Upper lobe of left lung (tissue), 6 donors: ENCODE measurements around the gene UBE4A. TPM values are rescaled to one million over a fixed set of nuclear protein-coding genes. Genes with fewer than 3 reads are reported as not detected.
A peak's percentile ranks its signal among the peaks of the same experiment; 100 is the strongest.

Experiments
- ATAC-seq, 2 donors: fragments of 200-7000 bp; cut with Tn5 transposase; one replicate each; pipeline ENCODE4 v1.9.1; 2022; ENCODE audit warnings: mild to moderate bottlenecking in 2 of 2, moderate library complexity in 2 of 2; ENCODE audit not compliant: low FRiP score in 2 of 2
- DNase-seq, 2 donors: peaks; one replicate each; pipeline ENCODE4 v3.0.0-alpha.2; 2019 to 2020
- H3K27ac ChIP-seq, 4 donors: fragments of 200-600 bp; sonication (generic); one replicate each; pipeline ENCODE4 v1.5.1; 2016 to 2019
- H3K27me3 ChIP-seq, 4 donors: fragments of 200-600 bp; sonication (generic); one replicate each; pipeline ENCODE4 v1.5.1; 2017 to 2019
- H3K36me3 ChIP-seq, 4 donors: fragments of 200-600 bp; sonication (generic); one replicate each; pipeline ENCODE4 v1.5.1; 2016 to 2019
- H3K4me1 ChIP-seq, 4 donors: fragments of 200-600 bp; sonication (generic); one replicate each; pipeline ENCODE4 v1.5.1; 2018 to 2019
- H3K4me3 ChIP-seq, 4 donors: fragments of 200-600 bp; sonication (generic); one replicate each; pipeline ENCODE4 v1.5.1; 2017 to 2019; ENCODE audit warnings: mild to moderate bottlenecking in 2 of 4, moderate library complexity in 1 of 4
- H3K9me3 ChIP-seq, 4 donors: fragments of 200-600 bp; sonication (generic); one replicate each; pipeline ENCODE4 v1.5.1; 2018 to 2019
- EP300 ChIP-seq, 4 donors: sonication (generic); formaldehyde crosslinking; IDR thresholded peaks; one replicate each; pipeline ENCODE4 v1.5.1; 2017; ENCODE audit warnings: antibody characterized with exemption in 4 of 4, control low read depth in 2 of 4
- POLR2A ChIP-seq, 4 donors: fragments of 450-650 bp; IDR thresholded peaks; one replicate each; pipeline ENCODE4 v1.5.1; 2016 to 2017; ENCODE audit warnings: antibody characterized with exemption in 4 of 4, mild to moderate bottlenecking in 2 of 4
- POLR2AphosphoS5 ChIP-seq, 2 donors: sonication (generic); formaldehyde crosslinking; IDR thresholded peaks; one replicate each; pipeline ENCODE4 v1.5.1; 2017; ENCODE audit warnings: antibody characterized with exemption in 2 of 2
- WGBS, 2 donors: methylation state at CpG; one replicate each; pipeline ENCODE4 v1.1.5; 2017 to 2018; 5-methylcytosine and 5-hydroxymethylcytosine counted together
- total RNA-seq, 6 donors: library from RNA; depleted of rRNA in 4 of 6; stranded (reverse); fragments of >200 nt in 4 of 6; gene quantifications; one replicate each; pipeline versions ENCODE4 v1.1.0 to v1.2.1, GENCODE V29; 2016 to 2021
- TF ChIP-seq, protein P1 (sequence below), 6 experiments: fragments of 450-650 bp in 4 of 6; fragments of 200-600 bp in 2 of 6; sonication (generic) in 2 of 6; IDR thresholded peaks; one replicate each; pipeline ENCODE4 v1.5.1; 2016 to 2019; ENCODE audit warnings: antibody characterized with exemption in 6 of 6
- donor health status: DM: no; HTN: no; CAD: no; lungs with moderate emphysema.
- donor health status: DM: no; HTN: yes; CAD: no; lungs with severe emphysema.

UBE4A gene
- total RNA-seq, 6 donors from 2014 or later = 22.5 to 49.2 (median 38.2) TPM

GRCh38 chr11:118312328-118312727 lies 47.1 kb upstream of the UBE4A start:
- WGBS, 2 donors = 89 to 100% methylated on average over 2 of the region's 2 CpGs
- Histone ChIP-seq H3K9me3 (no peaks in the 10 kb centered on the region), H3K4me1 (peaks cover 21 to 28% (median 25%) of the 10 kb centered on the region in 4 donors), H3K36me3 (no peaks in the 10 kb centered on the region), H3K27me3 (no peaks in the 10 kb centered on the region), H3K27ac (no peak overlapping the region), H3K4me3 (no peak overlapping the region)
- TF ChIP-seq POLR2A (IDR thresholded peaks at IDR 0.05) (no peak), EP300 (IDR thresholded peaks at IDR 0.05) (no peak), POLR2AphosphoS5 (IDR thresholded peaks at IDR 0.05) (no peak)
- TF ChIP-seq, protein P1, sequence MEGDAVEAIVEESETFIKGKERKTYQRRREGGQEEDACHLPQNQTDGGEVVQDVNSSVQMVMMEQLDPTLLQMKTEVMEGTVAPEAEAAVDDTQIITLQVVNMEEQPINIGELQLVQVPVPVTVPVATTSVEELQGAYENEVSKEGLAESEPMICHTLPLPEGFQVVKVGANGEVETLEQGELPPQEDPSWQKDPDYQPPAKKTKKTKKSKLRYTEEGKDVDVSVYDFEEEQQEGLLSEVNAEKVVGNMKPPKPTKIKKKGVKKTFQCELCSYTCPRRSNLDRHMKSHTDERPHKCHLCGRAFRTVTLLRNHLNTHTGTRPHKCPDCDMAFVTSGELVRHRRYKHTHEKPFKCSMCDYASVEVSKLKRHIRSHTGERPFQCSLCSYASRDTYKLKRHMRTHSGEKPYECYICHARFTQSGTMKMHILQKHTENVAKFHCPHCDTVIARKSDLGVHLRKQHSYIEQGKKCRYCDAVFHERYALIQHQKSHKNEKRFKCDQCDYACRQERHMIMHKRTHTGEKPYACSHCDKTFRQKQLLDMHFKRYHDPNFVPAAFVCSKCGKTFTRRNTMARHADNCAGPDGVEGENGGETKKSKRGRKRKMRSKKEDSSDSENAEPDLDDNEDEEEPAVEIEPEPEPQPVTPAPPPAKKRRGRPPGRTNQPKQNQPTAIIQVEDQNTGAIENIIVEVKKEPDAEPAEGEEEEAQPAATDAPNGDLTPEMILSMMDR (IDR thresholded peaks at IDR 0.05) = no peak
- ATAC-seq (no peak), DNase-seq (no peak)

DNA sequence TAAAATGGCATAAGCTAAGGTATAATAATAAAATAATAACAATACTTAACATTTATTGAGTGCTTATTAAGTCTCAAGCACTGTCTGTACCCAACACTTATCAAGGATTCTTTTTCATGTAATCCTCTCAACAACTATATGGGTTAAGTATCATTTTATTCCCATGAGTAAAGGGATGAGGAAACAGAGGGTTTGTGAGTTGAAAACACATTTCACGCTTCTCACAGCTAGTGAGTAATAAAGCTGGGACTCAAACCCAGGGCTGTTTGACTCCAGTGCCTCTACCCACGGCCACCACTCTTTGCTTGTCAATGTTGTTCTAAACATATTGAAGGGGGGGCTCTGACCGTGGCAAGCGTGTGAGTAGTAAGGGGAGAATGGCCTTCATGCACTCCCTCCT lies 46.2 kb upstream of the UBE4A start:
- Histone ChIP-seq H3K27me3 (no peaks in the 10 kb centered on the region), H3K27ac (no peak overlapping the region), H3K9me3 (no peaks in the 10 kb centered on the region), H3K4me3 (no peak overlapping the region), H3K36me3 (no peaks in the 10 kb centered on the region), H3K4me1 (peaks cover 24 to 32% (median 29%) of the 10 kb centered on the region in 4 donors)
- TF ChIP-seq, protein P1 (IDR thresholded peaks at IDR 0.05) = no peak
- no peak for TF ChIP-seq POLR2A (IDR thresholded peaks at IDR 0.05)
- TF ChIP-seq POLR2AphosphoS5 (IDR thresholded peaks at IDR 0.05) = no peak
- no peak for TF ChIP-seq EP300 (IDR thresholded peaks at IDR 0.05)
- ATAC-seq (no peak), DNase-seq (no peak)
- 64 to 74% methylated on average over 4 of the region's 4 CpGs for WGBS, 2 donors

DNA sequence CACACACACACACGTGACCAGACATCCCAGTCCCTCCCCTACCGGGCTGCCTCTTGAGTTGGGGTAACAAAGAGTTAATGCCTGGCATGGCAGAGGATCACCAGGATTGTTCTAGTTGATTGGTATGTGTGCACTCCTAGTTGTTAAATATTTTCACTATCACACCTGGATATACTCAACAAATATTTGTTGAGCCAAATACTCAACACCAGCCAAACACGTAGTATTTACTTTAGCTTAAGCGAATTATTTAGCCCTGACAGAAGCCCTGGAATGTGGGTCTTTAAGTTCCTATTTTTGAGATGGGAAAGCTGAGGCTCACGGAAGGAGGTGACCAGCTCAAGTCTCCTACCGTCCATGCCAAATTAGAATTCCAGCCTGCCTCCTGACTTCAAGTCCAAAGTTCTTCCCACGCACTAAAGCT lies 44.4 kb upstream of the UBE4A start:
- no peaks in the 10 kb centered on the region for H3K27me3 ChIP-seq
- ATAC-seq (no peak), DNase-seq (no peak)
- no peak overlapping the region for H3K4me3 ChIP-seq
- TF ChIP-seq POLR2A (IDR thresholded peaks at IDR 0.05) (no peak), POLR2AphosphoS5 (IDR thresholded peaks at IDR 0.05) (no peak), EP300 (IDR thresholded peaks at IDR 0.05) (no peak)
- TF ChIP-seq, protein P1 (IDR thresholded peaks at IDR 0.05) = no peak
- no peaks in the 10 kb centered on the region for H3K9me3 ChIP-seq
- peak overlapping the region in 1 of 4 donors; percentile 52 for H3K27ac ChIP-seq
- H3K36me3 ChIP-seq = no peaks in the 10 kb centered on the region
- H3K4me1 ChIP-seq = peaks cover 36 to 45% (median 43%) of the 10 kb centered on the region in 4 donors
- WGBS, 2 donors = 43 to 57% methylated on average over 7 of the region's 7 CpGs

DNA sequence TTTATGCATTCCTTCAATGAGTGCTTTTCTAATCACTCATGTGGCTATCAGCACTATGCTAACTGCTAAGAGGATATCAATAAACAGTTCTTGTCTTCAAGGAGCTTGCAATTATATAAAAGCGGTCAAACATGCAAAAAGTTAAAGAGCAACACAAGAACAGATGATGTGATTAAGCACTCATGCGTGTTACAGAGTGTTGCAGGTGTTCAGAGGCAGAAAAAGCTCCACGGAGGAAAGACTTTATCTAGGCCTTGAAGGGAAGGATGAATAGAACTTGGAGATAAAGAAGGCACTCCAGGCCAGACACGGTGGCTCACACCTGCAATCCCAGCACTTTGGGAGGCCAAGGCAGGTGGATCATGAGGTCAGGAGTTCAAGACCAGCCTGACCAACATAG lies 41.3 kb upstream of the UBE4A start:
- ATAC-seq (no peak), DNase-seq (no peak)
- Histone ChIP-seq H3K9me3 (no peaks in the 10 kb centered on the region), H3K4me3 (no peak overlapping the region), H3K36me3 (no peaks in the 10 kb centered on the region), H3K27ac (peak overlapping the region in 2 of 4 donors; percentile 32 to 35), H3K27me3 (no peaks in the 10 kb centered on the region), H3K4me1 (peaks cover 34 to 53% (median 44%) of the 10 kb centered on the region in 4 donors)
- TF ChIP-seq EP300 (IDR thresholded peaks at IDR 0.05) (no peak), POLR2A (IDR thresholded peaks at IDR 0.05) (no peak), POLR2AphosphoS5 (IDR thresholded peaks at IDR 0.05) (no peak)
- TF ChIP-seq, protein P1 (IDR thresholded peaks at IDR 0.05) = no peak
- WGBS, 2 donors = 67 to 82% methylated on average over 4 of the region's 4 CpGs
